ENCODE data around the gene KRTAP29-1. TPM values are rescaled to one million over a fixed set of nuclear protein-coding genes. Genes with fewer than 3 reads are reported as not detected.

The KRTAP29-1 gene
- total RNA-seq, 3 donors from 2014 or later = not detected

GRCh38 chr17:41322903-41323895, 20.5 kb upstream of the KRTAP29-1 start:
- Mint-ChIP-seq H3K27me3 (ENCODE audit: low read depth) (peaks cover 2% of the 10 kb centered on the region), H3K36me3 (ENCODE audit: insufficient read depth) (no peaks in the 10 kb centered on the region), H3K4me3 (no peak overlapping the region), H3K9me3 (peaks cover 14% of the 10 kb centered on the region), H3K4me1 (ENCODE audit: low read depth) (peaks cover 53% of the 10 kb centered on the region)
- no peak for DNase-seq
- no peak for ATAC-seq

DNA sequence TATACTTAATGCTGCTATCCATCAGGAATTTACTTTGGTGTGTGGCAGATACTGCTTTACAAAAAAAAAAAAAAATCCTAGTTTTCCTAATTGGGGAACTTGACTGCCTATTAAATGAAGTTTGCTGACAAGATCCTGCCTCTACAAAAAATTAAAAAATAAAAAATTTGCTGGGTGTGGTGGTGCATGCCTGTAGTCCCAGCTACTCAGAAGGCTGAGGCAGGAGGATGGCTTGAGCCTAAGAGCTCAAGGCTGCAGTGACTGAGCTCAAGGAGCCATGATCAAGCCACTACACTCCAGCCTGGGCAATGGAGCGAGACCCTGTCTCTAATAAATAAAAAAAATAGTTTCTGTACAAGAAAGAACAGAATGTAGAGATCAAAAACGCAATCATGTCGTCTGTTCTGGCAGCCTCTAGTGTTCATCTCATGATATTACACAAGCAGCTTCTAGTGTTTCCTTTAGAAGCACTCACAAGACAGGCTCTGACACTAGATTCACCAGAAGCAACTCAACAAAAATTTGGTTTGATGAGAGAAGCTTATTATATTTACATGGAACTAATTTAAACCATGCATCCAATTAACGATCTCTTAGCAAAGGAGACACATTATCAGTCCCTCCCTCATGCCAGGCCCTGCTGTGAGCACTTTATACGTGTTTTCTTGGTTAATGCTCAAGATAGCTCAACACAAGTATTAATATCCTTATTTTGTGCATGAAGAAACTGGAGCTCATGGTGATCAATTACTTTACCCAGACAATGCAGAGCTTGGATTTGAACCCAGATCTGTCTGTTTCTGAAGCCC, 19.6 kb upstream of the KRTAP29-1 start:
- no peaks in the 10 kb centered on the region for H3K36me3 Mint-ChIP-seq (ENCODE audit: insufficient read depth)
- H3K9me3 Mint-ChIP-seq = peaks cover 14% of the 10 kb centered on the region
- H3K4me1 Mint-ChIP-seq (ENCODE audit: low read depth) = peaks cover 50% of the 10 kb centered on the region
- H3K4me3 Mint-ChIP-seq = no peak overlapping the region
- H3K27me3 Mint-ChIP-seq (ENCODE audit: low read depth) = peaks cover 3% of the 10 kb centered on the region
- ATAC-seq = peak in 1 of 2 donors; percentile 67
- DNase-seq = no peak

DNA sequence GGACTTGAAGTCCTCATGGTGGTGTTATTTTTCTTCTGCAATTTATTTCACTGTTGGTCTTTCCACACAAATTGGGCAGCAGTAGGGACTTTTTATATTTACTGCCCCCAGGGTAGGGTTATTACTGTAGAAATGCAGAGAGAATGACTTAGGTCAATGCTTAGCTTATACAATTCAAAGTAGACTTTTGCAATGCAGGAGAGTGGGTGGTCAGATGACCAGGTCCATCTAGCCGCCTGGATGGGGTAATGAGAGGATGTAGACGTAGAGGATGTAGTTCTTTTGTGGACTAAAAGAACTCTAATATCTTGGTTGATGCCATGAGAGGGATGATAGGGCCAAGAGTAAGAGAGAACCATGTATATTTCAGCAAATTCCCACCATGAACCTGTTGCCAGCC, 15.6 kb upstream of the KRTAP29-1 start:
- Mint-ChIP-seq H3K4me1 (ENCODE audit: low read depth) (peaks cover 17% of the 10 kb centered on the region), H3K27me3 (ENCODE audit: low read depth) (peaks cover 3% of the 10 kb centered on the region), H3K9me3 (peaks cover 14% of the 10 kb centered on the region), H3K4me3 (no peak overlapping the region), H3K36me3 (ENCODE audit: insufficient read depth) (no peaks in the 10 kb centered on the region)
- no peak for ATAC-seq
- DNase-seq = no peak

- Mint-ChIP-seq H3K27me3 (ENCODE audit: low read depth) (peaks cover 3% of the 10 kb centered on the region), H3K36me3 (ENCODE audit: insufficient read depth) (no peaks in the 10 kb centered on the region), H3K9me3 (peaks cover 14% of the 10 kb centered on the region), H3K4me3 (no peak overlapping the region), H3K4me1 (ENCODE audit: low read depth) (peaks cover 9% of the 10 kb centered on the region)
- ATAC-seq = no peak
- DNase-seq = no peak
These were observed 13.3 kb upstream of the KRTAP29-1 start for GRCh38 chr17:41315814-41316445.

- peaks cover 14% of the 10 kb centered on the region for H3K9me3 Mint-ChIP-seq
- DNase-seq = no peak
These were observed 12.6 kb upstream of the KRTAP29-1 start, which contains the start of gene KRTAP17-1 for GRCh38 chr17:41315204-41315794. KRTAP17-1 (minus strand) TSS chr17:41315710; CDS start chr17:41315650, 60 bp downstream.

GRCh38 chr17:41311111-41311510, 8.5 kb upstream of the KRTAP29-1 start:
- Mint-ChIP-seq H3K27me3 (ENCODE audit: low read depth) (no peaks in the 10 kb centered on the region), H3K36me3 (ENCODE audit: insufficient read depth) (no peaks in the 10 kb centered on the region), H3K4me1 (ENCODE audit: low read depth) (peaks cover 55% of the 10 kb centered on the region), H3K4me3 (no peak overlapping the region), H3K9me3 (no peaks in the 10 kb centered on the region)
- ATAC-seq = no peak
- no peak for DNase-seq

More at GRCh38 chr17:41315204-41315794, 12.6 kb upstream of the KRTAP29-1 start, which contains the start of gene KRTAP17-1:
- H3K4me1 Mint-ChIP-seq (ENCODE audit: low read depth) = peaks cover 15% of the 10 kb centered on the region
- no peak for ATAC-seq
- H3K4me3 Mint-ChIP-seq = no peak within 1 kb of the TSS
- H3K36me3 Mint-ChIP-seq (ENCODE audit: insufficient read depth) = no peaks in the 10 kb centered on the region
- H3K27me3 Mint-ChIP-seq (ENCODE audit: low read depth) = peaks cover 3% of the 10 kb centered on the region

GRCh38 chr17:41308918-41309359, 6.3 kb upstream of the KRTAP29-1 start, which contains the start of gene KRTAP16-1:
KRTAP16-1 (minus strand) TSS chr17:41309309; CDS start chr17:41309253, 56 bp downstream.
- ATAC-seq (peak; percentile 65 to 67), DNase-seq (peak; percentile 28)
- Mint-ChIP-seq H3K4me1 (ENCODE audit: low read depth) (peaks cover 55% of the 10 kb centered on the region), H3K9me3 (no peaks in the 10 kb centered on the region), H3K36me3 (ENCODE audit: insufficient read depth) (no peaks in the 10 kb centered on the region), H3K27me3 (ENCODE audit: low read depth) (no peaks in the 10 kb centered on the region), H3K4me3 (peak within 1 kb of the TSS; percentile 74)

DNA sequence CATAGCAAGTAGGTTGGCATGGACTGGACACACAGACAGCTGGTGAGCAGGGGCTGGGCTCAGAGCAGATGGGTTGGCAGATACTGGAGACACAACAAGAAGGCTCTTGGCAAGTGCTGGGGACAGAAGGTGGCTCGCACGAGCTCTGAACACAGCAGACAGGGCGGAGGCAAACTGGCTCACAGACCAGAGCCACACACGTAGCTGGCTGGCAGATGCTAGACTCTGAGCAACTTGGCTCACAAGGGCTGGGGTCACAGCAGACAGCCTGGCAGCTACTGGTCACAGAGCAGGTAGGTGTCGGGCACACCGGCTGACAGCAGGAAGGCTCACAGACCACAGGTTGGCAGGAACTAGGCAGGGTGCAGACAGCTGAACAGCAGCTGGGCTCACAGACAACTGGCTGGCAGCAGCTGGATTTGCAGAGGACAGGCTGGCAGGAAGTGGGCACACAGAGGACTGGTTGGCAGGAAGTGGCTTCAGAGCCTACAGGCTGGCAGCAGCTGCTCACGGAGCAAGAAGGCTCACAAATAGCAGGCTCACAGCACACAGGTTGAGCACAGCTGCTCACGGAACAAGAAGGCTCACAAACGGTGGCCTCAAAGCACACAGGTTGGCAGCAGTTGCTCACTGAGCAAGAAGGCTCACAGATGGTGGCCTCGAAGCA, 5.7 kb upstream of the KRTAP29-1 start:
- no peaks in the 10 kb centered on the region for H3K9me3 Mint-ChIP-seq
- ATAC-seq (peak; percentile 65 to 71), DNase-seq (peak; percentile 40)
- no peaks in the 10 kb centered on the region for H3K36me3 Mint-ChIP-seq (ENCODE audit: insufficient read depth)
- H3K4me3 Mint-ChIP-seq = peak overlapping the region; percentile 74
- H3K4me1 Mint-ChIP-seq (ENCODE audit: low read depth) = peaks cover 55% of the 10 kb centered on the region
- no peaks in the 10 kb centered on the region for H3K27me3 Mint-ChIP-seq (ENCODE audit: low read depth)

DNA sequence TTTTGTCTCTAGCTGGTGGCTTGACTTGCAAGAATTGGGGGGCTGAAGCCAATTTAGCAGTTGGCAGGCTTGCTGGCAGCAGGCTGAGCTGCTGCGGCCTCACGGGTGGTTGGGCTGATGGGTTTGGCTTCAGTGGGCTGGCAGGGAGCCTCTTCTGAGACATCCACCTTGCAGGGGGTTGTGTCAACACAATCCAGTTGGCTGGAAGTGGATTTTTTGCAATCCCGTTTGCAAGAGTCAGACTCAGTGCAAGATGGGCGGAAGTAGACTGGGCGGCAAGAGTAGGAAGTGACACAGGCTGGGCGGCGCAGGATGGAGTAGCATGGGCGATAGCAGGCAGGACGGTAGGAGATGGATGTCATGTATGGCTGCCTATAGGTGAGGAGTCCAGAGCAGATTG, 5.0 kb upstream of the KRTAP29-1 start:
- Mint-ChIP-seq H3K4me3 (peak overlapping the region; percentile 74), H3K27me3 (ENCODE audit: low read depth) (no peaks in the 10 kb centered on the region), H3K4me1 (ENCODE audit: low read depth) (peaks cover 55% of the 10 kb centered on the region), H3K36me3 (ENCODE audit: insufficient read depth) (no peaks in the 10 kb centered on the region), H3K9me3 (no peaks in the 10 kb centered on the region)
- ATAC-seq (no peak), DNase-seq (no peak)

GRCh38 chr17:41304091-41304490, 1.4 kb upstream of the KRTAP29-1 start:
- Mint-ChIP-seq H3K4me1 (ENCODE audit: low read depth) (peaks cover 39% of the 10 kb centered on the region), H3K4me3 (no peak overlapping the region), H3K36me3 (ENCODE audit: insufficient read depth) (no peaks in the 10 kb centered on the region), H3K27me3 (ENCODE audit: low read depth) (no peaks in the 10 kb centered on the region), H3K9me3 (peaks cover 8% of the 10 kb centered on the region)
- DNase-seq (no peak), ATAC-seq (no peak)

GRCh38 chr17:41302981-41303380, 330 bp upstream of the KRTAP29-1 start:
- H3K36me3 Mint-ChIP-seq (ENCODE audit: insufficient read depth) = no peaks in the 10 kb centered on the region
- peaks cover 8% of the 10 kb centered on the region for H3K9me3 Mint-ChIP-seq
- H3K4me3 Mint-ChIP-seq = no peak overlapping the region
- ATAC-seq (no peak), DNase-seq (no peak)
- H3K4me1 Mint-ChIP-seq (ENCODE audit: low read depth) = peaks cover 28% of the 10 kb centered on the region
- H3K27me3 Mint-ChIP-seq (ENCODE audit: low read depth) = no peaks in the 10 kb centered on the region

DNA sequence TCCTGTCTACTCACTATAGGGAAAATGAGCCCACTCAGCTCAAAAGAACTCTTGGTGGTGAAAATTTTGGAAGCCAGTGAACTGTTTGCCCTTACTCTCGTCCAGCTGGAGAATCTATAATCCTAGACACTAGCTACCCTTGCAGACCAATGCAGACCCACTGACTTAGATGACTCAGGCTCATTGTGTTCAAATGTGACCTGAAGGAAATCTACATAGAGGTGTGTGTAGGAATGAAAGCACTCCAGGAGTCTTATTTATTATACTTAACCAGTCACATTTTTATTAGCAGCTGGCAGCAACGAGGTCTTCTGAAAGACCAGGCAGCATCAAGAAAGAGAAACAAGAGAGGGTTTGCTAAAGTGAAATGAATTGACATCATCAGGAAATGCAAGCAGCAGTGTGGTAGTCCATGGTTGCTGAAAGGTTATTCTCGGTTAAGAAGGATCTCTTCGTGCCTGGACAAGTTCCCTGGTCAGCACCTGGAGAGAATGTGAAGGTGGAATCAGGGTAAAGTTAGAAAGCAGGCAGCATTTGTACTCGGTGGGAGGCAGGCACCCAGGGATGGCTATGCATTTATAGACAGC, 1.4 kb downstream of the KRTAP29-1 start:
- peaks cover 8% of the 10 kb centered on the region for H3K9me3 Mint-ChIP-seq
- no peaks in the 10 kb centered on the region for H3K27me3 Mint-ChIP-seq (ENCODE audit: low read depth)
- DNase-seq (no peak), ATAC-seq (no peak)
- no peaks in the 10 kb centered on the region for H3K36me3 Mint-ChIP-seq (ENCODE audit: insufficient read depth)
- H3K4me3 Mint-ChIP-seq = no peak overlapping the region
- H3K4me1 Mint-ChIP-seq (ENCODE audit: low read depth) = peaks cover 12% of the 10 kb centered on the region
